Measurements from ENCODE around the gene VEZF1.

GRCh38 chr17:57953705-57954396, 34.2 kb downstream of the VEZF1 start:
- TF ChIP-seq EZH2 (IDR thresholded peaks at IDR 0.05; ENCODE audit: insufficient read depth, poor library complexity, severe bottlenecking) (no peak), EZH2phosphoT487 (IDR thresholded peaks at IDR 0.05; ENCODE audit: insufficient read depth, low read depth) (no peak)

All from GM23248 (cell line).